K562 (cell line): ENCODE measurements around the gene CASP6. TPM values are rescaled to one million over a fixed set of nuclear protein-coding genes. Genes with fewer than 3 reads are reported as not detected.

Experiments
- ATF4 ChIP-seq: fragments of 450-650 bp; formaldehyde crosslinking; IDR thresholded peaks from 2 replicates; pipeline ENCODE4 v1.4.0; 2022; ENCODE audit warnings: mild to moderate bottlenecking, moderate library complexity
- CBX8 ChIP-seq: fragments of 200-600 bp; sonication (generic); IDR thresholded peaks from 2 replicates; pipeline ENCODE4 v1.6.1; 2012; ENCODE audit warnings: borderline replicate concordance, mixed run types, low read depth, mild to moderate bottlenecking, moderate library complexity, mixed read lengths, low read length, control low read depth, inconsistent platforms; ENCODE audit not compliant: poor library complexity, severe bottlenecking; ENCODE audit errors: extremely low read depth
- CHD2 ChIP-seq: IDR thresholded peaks from 2 replicates; pipeline ENCODE4 v1.6.1; 2011; ENCODE audit warnings: low read depth, low read length
- EP400 ChIP-seq: fragments of 450-650 bp; IDR thresholded peaks from 2 replicates; pipeline ENCODE4 v1.6.1; 2017; ENCODE audit warnings: antibody characterized with exemption, mild to moderate bottlenecking, moderate library complexity
- ETV5 ChIP-seq: sonication (generic); formaldehyde crosslinking; IDR thresholded peaks from 2 replicates; pipeline ENCODE4 v1.4.0; 2020; ENCODE audit warnings: low read depth, mild to moderate bottlenecking, missing genetic modification reagents
- HDAC1 ChIP-seq, 2 experiments: fragments of 450-650 bp; IDR thresholded peaks; 2 replicates each; pipeline ENCODE4 v1.6.1; 2016 to 2017; ENCODE audit warnings: inconsistent platforms in 1 of 2, mild to moderate bottlenecking in 1 of 2, moderate library complexity in 1 of 2
- HMG20A ChIP-seq: fragments of 450-650 bp; formaldehyde crosslinking; conservative IDR thresholded peaks from 2 replicates; pipeline ENCODE4 v1.4.0; 2020; ENCODE audit warnings: mild to moderate bottlenecking, mixed read lengths
- HNRNPUL1 ChIP-seq: fragments of 200-400 bp; formaldehyde crosslinking; IDR thresholded peaks from 2 replicates; pipeline ENCODE4 v1.6.1; 2017; ENCODE audit warnings: low read length
- ILF3 ChIP-seq: fragments of 450-650 bp; IDR thresholded peaks from 2 replicates; pipeline ENCODE4 v1.6.1; 2018; ENCODE audit warnings: antibody characterized with exemption, mild to moderate bottlenecking, moderate library complexity, borderline replicate concordance
- MNT ChIP-seq, 2 experiments: fragments of 450-650 bp; conservative IDR thresholded peaks; 2 replicates each; pipeline ENCODE4 v1.6.1; 2017; ENCODE audit warnings: mild to moderate bottlenecking in 2 of 2, moderate library complexity in 2 of 2
- NCOR1 ChIP-seq: fragments of 450-650 bp; IDR thresholded peaks from 2 replicates; pipeline ENCODE4 v1.6.1; 2016; ENCODE audit warnings: mild to moderate bottlenecking, moderate library complexity
- NEUROD1 ChIP-seq: fragments of 150-350 bp; IDR thresholded peaks from 2 replicates; pipeline ENCODE4 v1.6.1; 2014; ENCODE audit warnings: borderline replicate concordance, low read length, low read depth; ENCODE audit not compliant: partially characterized antibody
- NR3C1 ChIP-seq: sonication (generic); formaldehyde crosslinking; IDR thresholded peaks from 2 replicates; pipeline ENCODE4 v1.8.1; 2022; ENCODE audit warnings: missing genetic modification reagents
- PML ChIP-seq: IDR thresholded peaks from 2 replicates; pipeline ENCODE4 v1.6.1; 2012; ENCODE audit warnings: low read length, inconsistent platforms
- PYGO2 ChIP-seq: fragments of 450-650 bp; IDR thresholded peaks from 2 replicates; pipeline ENCODE4 v1.6.1; 2016; ENCODE audit warnings: mild to moderate bottlenecking, missing genetic modification characterization, moderate library complexity, missing compliant biosample characterization
- SMC3 ChIP-seq: conservative IDR thresholded peaks from 2 replicates; pipeline ENCODE4 v1.6.1; 2011; ENCODE audit warnings: low read depth, low read length, improper control_type of control experiment; ENCODE audit not compliant: insufficient read depth
- SREBF2 ChIP-seq: sonication (generic); formaldehyde crosslinking; IDR thresholded peaks from 2 replicates; pipeline ENCODE4 v1.4.0; 2020; ENCODE audit warnings: mild to moderate bottlenecking, missing genetic modification reagents
- TCF3 ChIP-seq: sonication (generic); formaldehyde crosslinking; IDR thresholded peaks from 2 replicates; pipeline ENCODE4 v1.4.0; 2020; ENCODE audit warnings: mild to moderate bottlenecking, missing genetic modification reagents
- WHSC1 ChIP-seq: IDR thresholded peaks from one replicate; pipeline ENCODE4 v1.6.1; 2012; ENCODE audit warnings: low read length, control low read depth, inconsistent platforms
- ZC3H4 ChIP-seq: sonication (generic); formaldehyde crosslinking; IDR thresholded peaks from 2 replicates; pipeline ENCODE4 v1.9.0; 2021; ENCODE audit warnings: missing genetic modification reagents, borderline replicate concordance
- ZNF133 ChIP-seq: fragments of 250-450 bp; sonication (Bioruptor Pico); IDR thresholded peaks from 2 replicates; pipeline ENCODE4 v1.4.0; 2020; ENCODE audit warnings: mild to moderate bottlenecking
- ZNF143 ChIP-seq: sonication (generic); formaldehyde crosslinking; IDR thresholded peaks from 2 replicates; pipeline ENCODE4 v1.9.0; 2022; ENCODE audit warnings: mild to moderate bottlenecking, missing genetic modification reagents
- ZNF384 ChIP-seq: IDR thresholded peaks from 2 replicates; pipeline ENCODE4 v1.6.1; 2012; ENCODE audit warnings: low read depth, low read length, improper control_type of control experiment
- polyA plus RNA-seq, 8 experiments: library from polyadenylated mRNA; depleted of rRNA in 4 of 8; stranded (reverse) in 5 of 8; unstranded in 3 of 8; fragments of >200 nt; fragmentation: Nextera tagmentation in 2 of 8; fragmentation: Illumina TruSeq in 1 of 8; extraction: Ambion mirVana in 2 of 8; extraction: Trizol in 1 of 8; gene quantifications; 2 replicates each; pipeline versions ENCODE4 v1.2.1 to v1.2.3, GENCODE V29; 2011 to 2014; ENCODE audit warnings: inconsistent platforms in 1 of 8, missing spikeins in 1 of 8
- total RNA-seq, 7 experiments: library from RNA; depleted of rRNA in 6 of 7; stranded (reverse); fragments of >200 nt in 6 of 7; fragmentation: Illumina TruSeq in 2 of 7; extraction: Trizol in 2 of 7; gene quantifications; 2 replicates each; pipeline versions ENCODE4 v1.2.1 to v1.2.3, GENCODE V29; 2011 to 2021; ENCODE audit warnings: low replicate concordance in 1 of 7
- TF ChIP-seq, protein P1 (sequence below): sonication (generic); formaldehyde crosslinking; IDR thresholded peaks from 2 replicates; pipeline ENCODE4 v1.8.0; 2022; ENCODE audit warnings: mild to moderate bottlenecking, missing genetic modification reagents

The CASP6 gene
- total and polyA plus RNA-seq, 9 of the 15 experiments (the other 6 are each of a cell fraction or from before 2014, with no cell fraction given), result 20.8 to 72.7 (median 39.1) TPM

DNA sequence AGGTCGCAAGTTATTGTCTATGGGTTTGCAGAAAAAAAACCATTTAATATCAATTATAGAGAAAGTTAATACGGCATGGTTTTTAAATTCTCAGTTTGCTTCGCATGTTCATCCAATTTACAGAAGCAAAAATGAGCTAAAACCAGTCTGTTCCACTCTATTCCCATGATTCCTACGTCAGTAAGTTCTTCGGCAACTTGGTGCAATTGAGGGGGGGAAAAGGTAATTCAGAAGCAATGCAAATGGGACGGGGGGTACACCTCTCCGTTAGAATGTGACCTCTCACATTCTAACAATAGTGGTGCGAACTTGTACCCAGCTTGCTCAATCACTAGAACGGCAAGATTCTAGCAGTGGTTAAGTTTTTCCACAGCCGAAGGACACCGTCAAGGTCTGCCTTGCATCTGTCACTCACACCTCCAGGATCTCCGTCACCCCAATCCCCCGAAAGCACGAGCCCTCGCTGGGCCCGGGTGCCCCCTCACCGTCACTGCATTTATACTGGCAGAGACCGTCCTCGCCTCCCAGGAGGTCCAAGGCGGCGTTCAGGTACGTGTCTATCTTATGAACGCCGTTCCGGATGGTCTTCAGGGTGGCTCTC lies 26.0 kb upstream of the CASP6 start (continued):
- TF ChIP-seq HDAC1 (IDR thresholded peaks at IDR 0.05), result peak in 1 of 2 experiments; percentile 64; a peak in 1 of 4 replicates
- TF ChIP-seq ILF3, result no peak
- TF ChIP-seq CBX8, result no peak
- peak; percentile 37 for TF ChIP-seq EP400
- peak; percentile 66 for TF ChIP-seq ATF4
- TF ChIP-seq TCF3 (CRISPR knock-in tag), result no peak
- no peak for TF ChIP-seq ZNF133 (CRISPR knock-in tag)
- TF ChIP-seq NCOR1, result no peak
- TF ChIP-seq MNT (conservative IDR thresholded peaks at IDR 0.05), result peak in 1 of 2 experiments; percentile 19; a peak in 2 of 4 replicates
- no peak for TF ChIP-seq HMG20A (CRISPR knock-in tag)
- TF ChIP-seq ZNF384, result no peak
- TF ChIP-seq WHSC1, result no peak
- TF ChIP-seq NR3C1 (CRISPR knock-in tag), result no peak
- TF ChIP-seq SMC3, result no peak
- no peak for TF ChIP-seq ZNF143 (CRISPR knock-in tag)
- no peak for TF ChIP-seq PML
- TF ChIP-seq SREBF2, result no peak
- TF ChIP-seq PYGO2 (tag), result no peak
- TF ChIP-seq, protein P1, sequence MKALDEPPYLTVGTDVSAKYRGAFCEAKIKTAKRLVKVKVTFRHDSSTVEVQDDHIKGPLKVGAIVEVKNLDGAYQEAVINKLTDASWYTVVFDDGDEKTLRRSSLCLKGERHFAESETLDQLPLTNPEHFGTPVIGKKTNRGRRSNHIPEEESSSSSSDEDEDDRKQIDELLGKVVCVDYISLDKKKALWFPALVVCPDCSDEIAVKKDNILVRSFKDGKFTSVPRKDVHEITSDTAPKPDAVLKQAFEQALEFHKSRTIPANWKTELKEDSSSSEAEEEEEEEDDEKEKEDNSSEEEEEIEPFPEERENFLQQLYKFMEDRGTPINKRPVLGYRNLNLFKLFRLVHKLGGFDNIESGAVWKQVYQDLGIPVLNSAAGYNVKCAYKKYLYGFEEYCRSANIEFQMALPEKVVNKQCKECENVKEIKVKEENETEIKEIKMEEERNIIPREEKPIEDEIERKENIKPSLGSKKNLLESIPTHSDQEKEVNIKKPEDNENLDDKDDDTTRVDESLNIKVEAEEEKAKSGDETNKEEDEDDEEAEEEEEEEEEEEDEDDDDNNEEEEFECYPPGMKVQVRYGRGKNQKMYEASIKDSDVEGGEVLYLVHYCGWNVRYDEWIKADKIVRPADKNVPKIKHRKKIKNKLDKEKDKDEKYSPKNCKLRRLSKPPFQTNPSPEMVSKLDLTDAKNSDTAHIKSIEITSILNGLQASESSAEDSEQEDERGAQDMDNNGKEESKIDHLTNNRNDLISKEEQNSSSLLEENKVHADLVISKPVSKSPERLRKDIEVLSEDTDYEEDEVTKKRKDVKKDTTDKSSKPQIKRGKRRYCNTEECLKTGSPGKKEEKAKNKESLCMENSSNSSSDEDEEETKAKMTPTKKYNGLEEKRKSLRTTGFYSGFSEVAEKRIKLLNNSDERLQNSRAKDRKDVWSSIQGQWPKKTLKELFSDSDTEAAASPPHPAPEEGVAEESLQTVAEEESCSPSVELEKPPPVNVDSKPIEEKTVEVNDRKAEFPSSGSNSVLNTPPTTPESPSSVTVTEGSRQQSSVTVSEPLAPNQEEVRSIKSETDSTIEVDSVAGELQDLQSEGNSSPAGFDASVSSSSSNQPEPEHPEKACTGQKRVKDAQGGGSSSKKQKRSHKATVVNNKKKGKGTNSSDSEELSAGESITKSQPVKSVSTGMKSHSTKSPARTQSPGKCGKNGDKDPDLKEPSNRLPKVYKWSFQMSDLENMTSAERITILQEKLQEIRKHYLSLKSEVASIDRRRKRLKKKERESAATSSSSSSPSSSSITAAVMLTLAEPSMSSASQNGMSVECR (CRISPR knock-in tag), result peak; percentile 73; the same call in 1 of the 2 replicates
- TF ChIP-seq NEUROD1, result no peak
- TF ChIP-seq ZC3H4 (CRISPR knock-in tag), result no peak
- TF ChIP-seq ETV5 (CRISPR knock-in tag), result no peak
- TF ChIP-seq CHD2, result no peak
- TF ChIP-seq HNRNPUL1, result no peak
